Measurements from ENCODE around the gene RPL19. TPM values are rescaled to one million over a fixed set of nuclear protein-coding genes. Genes with fewer than 3 reads are reported as not detected.
"Not testable (repeated sequence)": the region's sequence is repeated elsewhere in the genome, so short reads cannot be mapped to it uniquely, and the experiment has no call there.

RPL19 gene
- total RNA-seq, 1 experiment from 2014 or later: 2,537 TPM

- DNase-seq (ENCODE audit: low read depth): no peak
Observed at GRCh38 chr17:39244016-39244599, 44.0 kb downstream of the RPL19 start.

GRCh38 chr17:39244600-39245570, 44.8 kb downstream of the RPL19 start:
- peak; percentile 71 for DNase-seq (ENCODE audit: low read depth)

- no peak for DNase-seq (ENCODE audit: low read depth)
Observed at GRCh38 chr17:39246274-39246673, 46.2 kb downstream of the RPL19 start.

GRCh38 chr17:39250076-39250475, 50.0 kb downstream of the RPL19 start:
- DNase-seq (ENCODE audit: low read depth): not testable (repeated sequence)

- DNase-seq (ENCODE audit: low read depth): no peak
Observed at GRCh38 chr17:39251997-39252396, 51.9 kb downstream of the RPL19 start.

GRCh38 chr17:39252788-39253460, 52.8 kb downstream of the RPL19 start:
- no peak for DNase-seq (ENCODE audit: low read depth)

Other genes starting within 250 kb of the RPL19 start
- gene FBXO47, start 232.9 kb upstream of the RPL19 start, total RNA-seq (2014; rRNA removed; shearing (Covaris generic)): not detected in 2 replicates
- gene PLXDC1, start 48.6 kb upstream of the RPL19 start, total RNA-seq (2014; rRNA removed; shearing (Covaris generic)): 0.13 TPM in 1 of 2 replicates, not detected in the other
- gene ARL5C, start 34.1 kb upstream of the RPL19 start, total RNA-seq (2014; rRNA removed; shearing (Covaris generic)): not detected in 2 replicates
- 5.2 and 5.9 TPM in 2 replicates for gene CACNB1, start 2.6 kb upstream of the RPL19 start, total RNA-seq (2014; rRNA removed; shearing (Covaris generic))
- not detected in 2 replicates for gene STAC2, start 25.7 kb downstream of the RPL19 start, total RNA-seq (2014; rRNA removed; shearing (Covaris generic))
- gene FBXL20, start 201.3 kb downstream of the RPL19 start, total RNA-seq (2014; rRNA removed; shearing (Covaris generic)): 5.5 and 8.0 TPM in 2 replicates